ENCODE results near the gene HARBI1.

HARBI1 gene

GRCh38 chr11:46600194-46600960 lies 16.6 kb downstream of the HARBI1 start:
- ATAC-seq, result no peak
- TF ChIP-seq ZNF565 (CRISPR knock-in tag; conservative IDR thresholded peaks at IDR 0.05; ENCODE audit: low read depth) (no peak), ZFP30 (CRISPR knock-in tag; IDR thresholded peaks at IDR 0.05) (no peak), TSHZ2 (CRISPR knock-in tag; IDR thresholded peaks at IDR 0.05) (no peak), CSDC2 (CRISPR knock-in tag; IDR thresholded peaks at IDR 0.05) (no peak), RARB (CRISPR knock-in tag; IDR thresholded peaks at IDR 0.05) (no peak), ZFP3 (CRISPR knock-in tag; IDR thresholded peaks at IDR 0.05) (no peak), SNAI2 (CRISPR knock-in tag; IDR thresholded peaks at IDR 0.05) (no peak), POU6F1 (CRISPR knock-in tag; IDR thresholded peaks at IDR 0.05; ENCODE audit: borderline replicate concordance, low read depth) (no peak), OSR1 (CRISPR knock-in tag; IDR thresholded peaks at IDR 0.05) (no peak), TCF4 (CRISPR knock-in tag; IDR thresholded peaks at IDR 0.05; ENCODE audit: borderline replicate concordance) (no peak), CSRNP3 (CRISPR knock-in tag; IDR thresholded peaks at IDR 0.05) (no peak)

GRCh38 chr11:46599340-46600193 lies 17.5 kb downstream of the HARBI1 start:
- no peak for TF ChIP-seq TCF4 (CRISPR knock-in tag; IDR thresholded peaks at IDR 0.05; ENCODE audit: borderline replicate concordance)
- ATAC-seq, result no peak

- no peak for ATAC-seq
- TF ChIP-seq TSHZ2 (CRISPR knock-in tag; IDR thresholded peaks at IDR 0.05) (no peak), CREB5 (CRISPR knock-in tag; IDR thresholded peaks at IDR 0.05; ENCODE audit: low read depth) (no peak), ZFP3 (CRISPR knock-in tag; IDR thresholded peaks at IDR 0.05) (no peak), TOX (CRISPR knock-in tag; IDR thresholded peaks at IDR 0.05; ENCODE audit: borderline replicate concordance) (no peak)
These were observed 19.3 kb downstream of the HARBI1 start for GRCh38 chr11:46597609-46598219.

GRCh38 chr11:46597155-46597554 lies 19.9 kb downstream of the HARBI1 start:
- ATAC-seq, result no peak
- TF ChIP-seq TCF4 (CRISPR knock-in tag; IDR thresholded peaks at IDR 0.05; ENCODE audit: borderline replicate concordance) (no peak), OSR1 (CRISPR knock-in tag; IDR thresholded peaks at IDR 0.05) (no peak), ISL1 (CRISPR knock-in tag; IDR thresholded peaks at IDR 0.05) (no peak), CSRNP3 (CRISPR knock-in tag; IDR thresholded peaks at IDR 0.05) (no peak), ZNF70 (CRISPR knock-in tag; IDR thresholded peaks at IDR 0.05) (no peak), TOX (CRISPR knock-in tag; IDR thresholded peaks at IDR 0.05; ENCODE audit: borderline replicate concordance) (no peak), TSHZ2 (CRISPR knock-in tag; IDR thresholded peaks at IDR 0.05) (no peak), ZFP3 (CRISPR knock-in tag; IDR thresholded peaks at IDR 0.05) (no peak)

All from SK-N-SH treated with all-trans-retinoic acid at 6 μM for 48 hours (cell line).